HUDEP-2 (cell line): ENCODE measurements around the gene TSPAN14.
"Not testable (repeated sequence)": the region's sequence is repeated elsewhere in the genome, so short reads cannot be mapped to it uniquely, and the experiment has no call there.

Experiments used
- DNase-seq, 76 experiments: peaks; one replicate each; lab custom pipeline; 2025; ENCODE audit not compliant: unreplicated experiment in 76 of 76; lab: John Stamatoyannopoulos, UW

The TSPAN14 gene, protein sequence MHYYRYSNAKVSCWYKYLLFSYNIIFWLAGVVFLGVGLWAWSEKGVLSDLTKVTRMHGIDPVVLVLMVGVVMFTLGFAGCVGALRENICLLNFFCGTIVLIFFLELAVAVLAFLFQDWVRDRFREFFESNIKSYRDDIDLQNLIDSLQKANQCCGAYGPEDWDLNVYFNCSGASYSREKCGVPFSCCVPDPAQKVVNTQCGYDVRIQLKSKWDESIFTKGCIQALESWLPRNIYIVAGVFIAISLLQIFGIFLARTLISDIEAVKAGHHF

DNA sequence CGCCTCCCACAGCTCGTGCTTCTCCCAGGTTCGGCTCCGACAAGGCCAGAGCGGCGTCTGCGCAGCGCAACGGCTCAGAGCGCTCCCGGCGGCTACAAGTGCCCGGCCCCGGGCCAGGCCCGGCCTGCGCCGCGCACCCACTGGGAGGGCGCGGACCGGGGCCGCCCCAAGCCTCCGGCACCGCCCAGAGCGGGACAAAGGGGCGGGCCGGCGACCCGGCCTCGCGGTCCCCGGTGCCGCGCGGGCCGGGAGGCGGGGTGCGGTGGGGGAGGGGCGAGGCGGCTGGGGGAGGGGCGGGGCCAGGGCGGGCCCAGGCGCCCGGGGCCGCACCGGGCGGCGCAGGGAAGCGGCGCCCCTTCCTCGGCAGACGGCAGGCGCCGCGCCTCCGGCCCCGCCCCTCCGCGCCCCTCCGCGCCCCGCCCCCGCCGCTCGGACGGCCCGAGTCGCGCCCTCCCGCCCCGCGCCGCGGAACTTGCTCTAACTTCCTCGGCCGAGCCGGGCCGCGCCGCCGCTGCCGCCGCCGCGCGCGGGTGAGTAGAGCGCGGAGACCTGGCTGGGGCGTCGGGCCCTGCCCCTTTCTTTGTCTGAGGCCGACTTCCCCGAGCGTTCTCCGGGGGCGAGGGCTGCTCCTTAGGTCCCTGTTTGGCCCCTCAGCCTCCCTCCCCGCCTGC, at the start of gene TSPAN14:
TSPAN14 (plus strand) TSS at position 469 of the 671 bp plus-strand sequence. CDS start 34,924 bp downstream, outside the sequence.
- DNase-seq, result peak in 63 of 76 experiments; percentile 11 to 78 (median 59)

DNA sequence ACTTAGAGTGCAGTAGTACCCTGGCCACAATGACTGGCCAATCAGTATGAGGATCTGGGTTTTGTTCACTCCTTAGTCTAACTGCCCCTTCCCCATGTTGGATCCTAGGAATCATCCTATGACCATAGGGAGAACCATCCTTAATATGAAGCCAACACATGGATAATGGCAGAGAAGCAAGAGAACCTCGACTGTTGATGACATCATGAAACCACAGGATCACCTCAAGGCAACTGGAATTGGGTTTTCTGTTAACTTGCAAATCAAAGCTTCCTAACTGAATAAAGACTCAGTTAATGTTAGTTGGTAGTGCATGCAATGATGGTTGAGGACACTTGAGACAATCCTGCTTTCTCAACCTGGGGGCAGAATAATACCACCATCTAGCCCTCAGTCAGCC, 49.1 kb upstream of the TSPAN14 start:
- DNase-seq, result no peak

DNA sequence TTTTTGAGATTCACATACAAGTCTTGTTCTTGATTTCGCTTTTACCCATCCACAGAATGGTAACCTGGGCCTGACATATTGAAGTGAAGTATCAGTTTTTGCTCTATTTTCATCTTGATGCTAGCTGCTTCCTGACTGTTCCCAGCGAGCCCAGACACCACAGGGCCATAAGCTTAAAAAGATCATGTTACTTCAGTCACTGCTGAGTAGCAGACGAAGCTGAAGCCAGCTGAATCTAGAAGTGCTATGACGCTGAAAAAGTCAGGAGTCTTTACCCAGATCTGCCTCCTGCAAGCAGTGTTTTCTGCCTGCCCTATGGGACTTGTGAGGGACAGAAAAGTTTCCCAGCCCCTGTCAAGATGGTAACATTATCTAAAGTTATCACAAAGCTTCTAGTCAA, 48.5 kb upstream of the TSPAN14 start:
- no peak for DNase-seq

DNA sequence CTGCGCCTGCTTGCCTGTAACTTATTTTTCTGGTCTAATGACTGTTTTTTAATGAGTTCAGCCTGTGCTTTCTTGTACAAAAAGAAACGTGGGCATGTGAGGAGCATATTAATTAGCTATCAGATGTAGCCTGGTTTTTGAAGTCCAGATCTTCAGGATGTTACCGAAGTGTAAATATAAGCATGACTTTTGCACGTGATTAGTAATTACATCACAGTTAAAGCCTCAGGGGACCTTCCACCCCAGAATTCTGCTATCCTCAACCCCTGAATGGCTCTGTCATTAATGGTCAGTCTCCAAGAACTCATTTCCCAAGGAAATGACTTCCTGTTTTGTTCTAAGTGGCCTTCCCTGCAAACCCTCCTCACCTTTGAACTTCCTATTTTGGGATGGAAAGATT, 47.9 kb upstream of the TSPAN14 start:
- no peak for DNase-seq

DNA sequence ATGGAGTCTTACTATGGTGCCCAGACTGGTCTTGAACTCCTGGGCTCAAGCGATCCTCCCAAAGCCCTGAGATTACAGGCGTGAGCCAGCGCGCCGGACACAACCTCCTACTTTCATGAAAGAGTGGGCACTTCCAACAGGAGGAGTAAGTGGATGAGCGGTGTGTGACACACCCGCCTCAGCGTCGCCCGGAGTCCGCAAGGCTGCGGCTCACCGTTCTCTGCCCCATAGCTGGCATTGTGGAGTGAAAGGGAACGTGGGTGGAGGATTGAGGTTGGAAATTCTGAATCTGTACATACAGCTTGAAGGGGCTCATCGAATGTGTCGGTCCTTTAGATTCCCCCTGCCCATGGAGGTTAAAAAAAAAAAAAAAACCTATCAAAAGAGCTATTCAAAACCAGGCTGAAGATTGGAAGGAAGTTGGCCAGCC, 46.3 kb upstream of the TSPAN14 start:
- peak in 9 of 76 experiments; percentile 5 to 38 (median 12) for DNase-seq

DNA sequence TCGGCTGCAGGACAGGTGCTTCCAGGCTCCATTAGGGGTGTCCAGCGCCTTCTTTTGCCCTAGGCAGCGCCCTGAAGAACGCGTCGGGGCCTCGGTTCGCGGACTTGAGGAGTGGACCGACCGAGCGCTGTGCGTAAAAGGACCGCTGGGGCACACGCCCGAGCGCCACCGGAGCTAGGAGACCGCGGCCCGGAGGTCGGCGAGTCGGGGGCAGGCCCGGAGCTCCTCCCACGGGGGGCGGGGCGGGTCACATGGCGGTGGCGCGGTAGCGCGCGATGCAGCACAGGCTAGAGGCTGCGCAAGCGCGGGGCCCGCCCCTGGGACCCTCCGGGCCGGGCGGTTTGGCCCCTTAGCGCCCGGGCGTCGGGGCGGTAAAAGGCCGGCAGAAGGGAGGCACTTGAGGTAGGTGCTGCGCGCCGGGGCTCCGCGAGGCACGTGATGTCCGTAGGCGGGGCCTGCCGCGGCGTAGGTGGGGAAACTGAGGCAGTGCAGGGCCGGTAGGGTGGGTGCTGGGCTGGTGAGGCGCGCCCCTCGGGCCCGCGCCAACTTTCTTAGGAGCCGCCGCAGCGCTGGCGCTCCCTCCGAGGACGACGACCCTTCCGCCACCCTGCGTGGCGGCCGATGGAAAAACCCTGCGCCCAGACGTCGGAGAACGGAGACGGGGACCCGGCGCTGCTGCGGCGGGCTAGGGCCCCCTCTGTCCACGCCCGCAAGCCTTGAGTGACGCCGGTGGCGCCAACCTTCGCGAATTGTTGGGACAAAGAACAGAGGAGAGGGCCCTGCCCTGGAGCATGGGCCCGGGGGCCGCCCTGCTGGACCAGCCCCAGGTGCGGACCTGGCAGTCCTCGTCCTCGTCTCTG, 45.6 kb upstream of the TSPAN14 start, which contains the start of gene PRXL2A:
PRXL2A (plus strand) TSS at position 310 of the 860 bp plus-strand sequence. CDS start 11,917 bp downstream, outside the sequence.
- DNase-seq, result peak in 66 of 76 experiments; percentile 2 to 86 (median 60)

DNA sequence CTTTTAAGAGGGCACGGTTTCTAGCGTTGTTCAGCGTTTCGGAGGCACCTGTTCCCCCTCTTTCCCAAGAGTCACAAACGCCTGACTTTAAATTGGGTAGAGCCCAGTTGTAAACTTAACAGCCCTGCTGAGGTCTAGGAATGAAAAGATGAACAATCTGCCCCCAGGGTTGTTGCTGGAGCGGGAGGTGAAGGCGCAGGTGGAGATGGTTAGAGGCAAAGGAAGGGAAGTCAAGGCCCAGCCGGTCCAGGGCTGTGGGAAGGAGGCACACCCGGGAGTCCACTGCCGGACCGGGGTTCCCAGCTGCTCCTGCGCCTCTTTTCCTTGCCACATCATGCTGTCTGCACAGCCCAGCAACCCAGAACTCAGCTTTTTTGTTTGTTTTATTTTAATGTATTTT, 45.0 kb upstream of the TSPAN14 start:
- no peak for DNase-seq

DNA sequence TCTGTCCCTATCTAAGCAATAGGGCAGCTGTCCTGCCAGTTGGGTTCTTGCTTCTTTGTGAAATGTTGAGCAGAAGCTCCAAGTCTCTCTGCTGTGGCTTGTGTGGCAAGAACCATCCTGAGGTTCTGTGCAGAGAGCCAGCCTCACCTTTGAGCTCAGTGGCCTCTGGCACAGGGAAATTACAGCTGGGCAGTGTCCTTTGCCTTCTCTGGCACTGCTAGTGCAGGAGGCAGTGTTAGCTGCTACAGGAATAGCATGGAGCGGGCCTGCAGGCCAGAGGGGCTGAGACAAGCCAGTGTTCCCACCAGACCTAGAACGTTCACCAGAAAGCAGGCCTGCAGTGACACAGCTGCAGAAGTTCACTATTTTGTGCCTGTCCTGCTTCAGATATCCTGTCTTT, 44.0 kb upstream of the TSPAN14 start:
- DNase-seq, result peak in 1 of 76 experiments; percentile 17

DNA sequence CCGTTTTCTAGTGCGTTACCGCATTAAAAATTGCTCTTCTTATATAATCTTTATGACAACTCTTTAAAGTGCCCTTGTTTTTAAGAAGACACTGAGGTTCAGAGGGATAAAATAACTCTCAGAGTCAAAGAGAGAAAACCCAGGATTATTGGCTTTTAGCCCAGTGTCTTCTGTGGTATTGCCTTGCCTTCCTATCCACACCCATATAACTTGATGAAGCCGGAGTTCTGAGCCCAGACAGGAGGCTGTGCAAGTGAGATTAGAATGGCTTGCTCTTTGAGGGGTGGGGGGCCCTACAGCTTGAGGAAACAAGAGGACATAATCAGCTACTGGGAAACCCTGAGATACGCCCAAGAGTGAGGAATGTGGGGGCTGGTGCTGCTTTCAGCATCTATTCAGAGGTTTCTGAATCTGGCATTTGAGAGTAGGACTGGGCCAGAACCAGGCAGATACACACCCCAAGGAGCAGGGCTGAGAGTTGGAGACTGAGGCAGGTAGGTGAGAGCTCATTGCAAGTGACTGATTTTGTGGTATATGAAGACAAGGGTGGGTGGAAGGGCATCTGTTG, 43.4 kb upstream of the TSPAN14 start:
- peak in 73 of 76 experiments; percentile 10 to 80 (median 54) for DNase-seq

DNA sequence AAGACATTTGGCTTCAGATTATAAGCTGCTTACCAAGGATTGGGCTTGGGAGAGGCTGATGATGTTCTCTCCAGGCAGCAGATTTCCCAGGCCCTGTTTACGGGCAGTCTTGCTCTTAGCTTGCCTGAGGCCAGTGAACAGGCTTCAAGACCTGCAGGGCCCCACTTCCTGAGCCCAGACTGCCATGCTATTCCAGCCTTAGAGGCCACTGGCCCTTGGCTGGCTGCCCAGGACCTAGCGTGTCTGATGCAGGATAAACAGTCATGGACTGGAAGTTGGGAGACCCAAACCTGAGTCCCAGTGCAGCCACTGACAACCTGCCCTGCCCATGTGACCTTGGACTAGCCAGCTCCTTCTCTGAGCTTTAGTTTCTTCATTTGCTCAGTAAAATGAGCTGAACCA, 42.8 kb upstream of the TSPAN14 start:
- peak in 2 of 76 experiments; percentile 9 to 15 for DNase-seq

DNA sequence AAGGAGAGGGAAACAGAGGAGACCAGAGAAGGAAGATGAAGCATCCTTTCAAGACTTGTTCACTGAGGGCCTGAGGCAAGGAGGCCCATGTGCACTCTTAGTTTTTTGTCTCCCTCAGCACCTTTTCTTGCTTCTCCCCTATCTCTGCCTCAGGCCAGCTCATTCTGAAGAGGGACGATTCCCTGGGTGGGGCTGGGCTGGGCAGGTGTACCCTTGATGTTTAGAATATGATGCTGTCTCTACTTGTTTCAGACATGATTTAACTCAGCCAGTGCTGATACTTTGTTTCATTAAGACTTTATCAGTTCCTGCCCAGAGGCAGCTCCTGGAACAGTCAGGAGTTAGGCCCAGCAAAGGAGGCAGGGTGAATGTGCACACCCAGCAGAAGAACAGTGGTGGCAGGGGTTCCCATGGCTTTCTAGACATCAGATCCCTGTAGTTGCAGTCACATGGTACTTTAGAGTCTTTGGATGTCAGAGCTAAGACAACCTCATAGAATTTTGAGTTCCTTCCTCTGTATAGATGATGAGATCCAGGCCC, 42.4 kb upstream of the TSPAN14 start:
- peak in 9 of 76 experiments; percentile 2 to 19 (median 7) for DNase-seq

DNA sequence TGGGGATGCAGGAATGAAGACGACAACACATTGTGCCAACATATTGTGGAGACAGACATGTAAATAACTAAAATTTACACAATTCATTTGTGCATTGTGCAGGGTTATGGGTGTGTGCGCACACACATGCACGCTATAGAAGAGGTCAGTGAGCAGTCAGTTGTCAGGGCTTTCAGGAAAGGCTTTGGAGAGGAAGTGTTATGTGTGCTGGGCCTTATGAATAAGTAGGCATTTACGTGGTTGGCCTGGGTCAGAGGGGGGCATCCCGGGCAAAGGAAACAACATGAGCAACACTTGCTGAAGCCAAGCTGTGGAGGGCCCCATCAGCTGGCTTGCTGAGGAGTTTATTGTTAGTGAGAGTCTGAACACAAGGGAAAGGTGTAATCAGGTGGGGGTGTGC, 41.6 kb upstream of the TSPAN14 start:
- DNase-seq, result no peak

DNA sequence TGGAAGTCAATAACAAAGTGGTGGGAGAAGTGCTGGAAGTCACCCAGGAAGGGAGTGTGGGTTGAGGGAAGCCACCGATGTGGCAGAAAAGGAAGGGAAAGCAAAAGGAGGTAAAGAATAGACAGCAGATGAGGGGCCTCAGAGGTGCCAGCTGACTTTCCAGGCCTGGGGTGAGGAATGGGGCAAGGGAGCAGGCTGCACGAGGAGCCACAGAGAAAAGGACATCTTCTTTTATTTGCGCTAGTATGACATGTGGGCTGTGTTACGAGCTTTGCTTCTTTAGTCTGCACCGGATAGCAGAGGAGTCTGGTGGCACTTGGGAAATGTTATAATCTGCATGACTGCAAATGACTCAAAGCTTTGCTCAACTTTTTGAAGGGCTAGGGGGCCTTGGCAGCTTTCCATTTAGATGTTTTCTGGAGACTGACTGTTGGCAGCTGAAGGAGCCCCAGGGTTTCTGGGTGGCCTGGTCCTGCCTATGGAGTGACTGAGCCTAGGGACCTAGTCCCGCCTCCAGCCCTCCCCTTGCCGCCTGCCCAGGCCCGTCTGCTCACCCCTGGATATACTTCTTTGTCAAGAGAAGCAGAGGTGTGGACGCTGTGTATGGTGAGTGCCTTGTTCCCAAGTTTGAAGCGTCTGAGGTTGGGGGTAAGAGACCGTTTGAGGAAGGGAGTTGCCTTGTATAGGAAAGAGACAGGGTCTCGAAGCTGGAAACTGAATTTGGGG, 40.7 kb upstream of the TSPAN14 start:
- peak in 5 of 76 experiments; percentile 1 to 14 (median 8) for DNase-seq

DNA sequence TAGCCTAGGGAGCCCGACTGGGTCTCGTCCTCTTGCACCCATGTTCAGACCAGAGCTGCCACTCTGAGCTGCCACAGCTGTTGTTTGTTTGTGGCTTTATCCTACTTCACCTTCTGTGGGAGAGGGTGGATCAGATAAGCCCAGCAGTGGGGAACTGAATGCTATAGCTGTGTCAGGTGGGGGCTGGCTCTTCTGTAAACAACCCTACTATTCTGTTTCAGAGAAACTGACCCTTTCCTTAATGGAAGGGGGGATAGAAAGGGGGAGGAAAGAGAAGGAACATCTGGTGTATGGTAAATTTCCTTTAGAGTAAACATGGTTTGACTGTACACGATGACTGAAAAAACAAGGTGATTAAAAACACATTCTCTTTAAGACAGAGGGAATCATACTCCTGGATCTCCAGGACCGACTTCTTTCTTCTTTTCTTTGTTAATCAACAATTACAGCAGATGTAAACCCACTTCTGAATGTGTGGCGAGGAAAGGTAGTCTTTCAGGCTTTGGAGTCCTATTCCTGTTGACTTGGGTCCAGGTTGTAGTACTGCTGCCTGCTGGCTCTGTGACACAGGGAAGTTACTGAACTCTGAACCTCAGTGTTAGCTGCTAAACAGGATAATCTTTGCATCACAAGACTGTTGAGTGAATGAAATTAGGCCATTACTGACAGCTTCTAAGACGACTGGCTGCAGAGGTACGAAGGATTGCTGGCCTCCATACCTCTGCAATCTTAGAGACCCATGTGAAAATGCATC, 39.8 kb upstream of the TSPAN14 start:
- DNase-seq, result peak in 18 of 76 experiments; percentile 3 to 47 (median 9)

DNA sequence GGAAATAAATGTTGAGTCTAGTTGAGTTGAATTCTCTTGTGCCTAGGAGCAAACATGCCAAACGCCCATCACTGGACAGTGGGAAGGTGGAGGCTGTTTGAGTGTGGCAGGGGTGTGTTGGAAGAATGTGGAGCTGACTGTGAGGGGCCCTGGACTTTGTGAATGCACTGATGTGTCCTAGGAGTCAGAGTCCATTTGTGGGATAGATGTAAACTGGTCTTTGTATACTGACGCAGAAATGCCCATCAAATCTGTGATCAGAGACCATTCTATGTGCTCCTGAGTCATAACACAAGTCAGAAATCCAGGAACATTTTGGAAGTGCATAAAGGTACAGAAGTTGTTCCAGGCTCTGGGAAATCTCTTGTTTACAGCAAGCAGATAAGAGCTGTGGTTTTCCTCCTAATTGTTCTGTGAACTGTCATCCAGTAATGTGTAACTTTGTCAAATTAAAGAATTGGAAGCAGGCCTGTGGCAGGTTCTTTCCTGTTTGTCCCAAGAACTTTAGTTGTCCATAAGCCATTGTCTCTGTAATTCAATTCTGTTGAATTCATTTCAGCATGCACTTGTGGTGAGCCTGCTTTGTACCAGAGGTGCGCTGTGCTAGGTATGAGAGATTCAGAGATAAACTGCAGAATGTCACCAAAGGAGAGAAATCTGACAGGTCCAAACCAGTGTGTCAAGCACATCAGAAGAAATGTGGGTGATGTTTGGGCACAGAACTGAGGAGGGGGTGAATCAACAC, 38.2 kb upstream of the TSPAN14 start:
- DNase-seq, result no peak

DNA sequence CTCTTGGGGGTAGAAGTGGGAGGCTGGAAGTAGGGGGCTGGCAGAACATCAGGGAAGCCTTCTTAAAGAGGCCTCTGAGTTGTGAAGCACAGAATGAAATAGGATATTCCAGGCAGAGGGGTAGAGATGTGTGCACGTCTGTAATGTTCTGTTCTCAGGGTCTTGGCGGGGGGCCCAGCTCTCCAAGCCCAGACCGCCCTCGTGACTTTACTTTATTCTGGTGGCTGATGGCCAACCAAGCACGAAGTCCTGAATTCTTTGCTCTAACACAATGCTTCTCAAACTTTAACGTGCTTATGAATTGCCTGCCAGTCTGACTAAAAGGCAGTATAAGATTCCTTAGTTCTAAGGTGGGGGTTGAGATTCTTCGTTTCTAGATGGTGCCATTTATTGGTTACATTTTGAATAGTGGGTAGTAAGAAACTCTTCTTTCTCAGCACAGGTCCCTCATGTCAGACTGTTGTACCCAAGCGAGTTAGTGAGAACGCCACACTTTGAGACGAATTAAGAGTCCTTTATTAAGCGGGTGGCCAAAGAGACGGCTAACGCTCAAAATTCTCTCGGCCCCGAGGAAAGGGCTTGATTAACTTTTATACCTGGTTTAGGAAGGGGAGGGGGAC, 37.5 kb upstream of the TSPAN14 start:
- no peak for DNase-seq

DNA sequence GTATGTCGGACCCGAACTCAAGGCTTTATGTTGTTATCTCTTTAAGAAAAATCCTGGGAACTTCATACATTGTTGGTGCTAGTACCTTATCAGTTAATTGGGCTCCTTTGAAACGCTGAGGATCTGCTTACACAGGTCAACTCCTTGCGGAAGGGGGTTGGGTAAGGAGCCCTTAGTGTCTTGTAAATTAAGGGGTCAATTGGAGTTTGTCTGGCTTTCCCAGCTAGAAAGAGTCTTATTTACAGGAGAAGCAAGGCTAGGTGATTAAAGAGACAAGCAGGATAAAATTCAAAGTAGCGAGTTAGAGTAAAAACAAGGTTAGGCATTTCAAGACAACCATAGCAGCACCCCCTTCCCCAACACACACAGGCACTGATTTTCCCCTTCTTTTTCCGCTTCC, 36.9 kb upstream of the TSPAN14 start:
- DNase-seq, result not testable (repeated sequence)
